Vagina (tissue), 2 donors: ENCODE measurements around the gene PRSS21. TPM values are rescaled to one million over a fixed set of nuclear protein-coding genes. Genes with fewer than 3 reads are reported as not detected.

Source experiments
- DNase-seq, 2 donors: peaks; one replicate each; pipeline ENCODE4 v3.0.0-alpha.2; 2017; ENCODE audit errors: extremely low spot score in 2 of 2
- H3K27ac ChIP-seq: fragments of 200-600 bp; sonication (generic); one replicate; pipeline ENCODE4 v1.5.1; 2019
- H3K27me3 ChIP-seq: fragments of 200-600 bp; sonication (generic); one replicate; pipeline ENCODE4 v1.5.1; 2019
- H3K36me3 ChIP-seq, 2 donors: fragments of 200-600 bp; sonication (generic); one replicate each; pipeline ENCODE4 v1.5.1; 2017 to 2019
- H3K4me1 ChIP-seq: fragments of 200-600 bp; sonication (generic); one replicate; pipeline ENCODE4 v1.5.1; 2019
- H3K4me3 ChIP-seq, 2 donors: fragments of 200-600 bp; sonication (generic); 1 replicate in 1 of 2; 2 replicates in 1 of 2; pipeline ENCODE4 v1.5.1; 2016 to 2019
- H3K9me3 ChIP-seq: fragments of 200-600 bp; sonication (generic); one replicate; pipeline ENCODE4 v1.5.1; 2019
- CTCF ChIP-seq, 3 experiments: fragments of 450-650 bp in 2 of 3; fragments of 200-600 bp in 1 of 3; sonication (generic) in 1 of 3; IDR thresholded peaks; one replicate each; pipeline ENCODE4 v1.5.1; 2017 to 2019; ENCODE audit warnings: antibody characterized with exemption in 3 of 3, mild to moderate bottlenecking in 2 of 3, moderate library complexity in 2 of 3
- POLR2A ChIP-seq, 2 donors: fragments of 450-650 bp; IDR thresholded peaks; one replicate each; pipeline ENCODE4 v1.6.1; 2017; ENCODE audit warnings: antibody characterized with exemption in 2 of 2, mild to moderate bottlenecking in 2 of 2, moderate library complexity in 2 of 2
- POLR2AphosphoS5 ChIP-seq, 2 donors: sonication (generic); formaldehyde crosslinking; IDR thresholded peaks; one replicate each; pipeline ENCODE4 v1.9.0; 2017; ENCODE audit warnings: antibody characterized with exemption in 2 of 2, mild to moderate bottlenecking in 2 of 2, low read depth in 1 of 2; ENCODE audit not compliant: insufficient read depth in 1 of 2
- intact Hi-C: fragments of 100-400 bp; cut with DNase I; formaldehyde crosslinking; loops from one replicate; pipeline ENCODE4 v1.15.1; 2023
- total RNA-seq: library from RNA; depleted of rRNA; stranded (reverse); fragments of >200 nt; gene quantifications from one replicate; pipeline ENCODE4 v1.2.3, GENCODE V29; 2016

The PRSS21 gene
- total RNA-seq, 1 donor from 2014 or later: not detected

GRCh38 chr16:2822158-2822495 is 5.1 kb downstream of the PRSS21 start:
- no peak for DNase-seq
- H3K9me3 ChIP-seq: no peaks in the 10 kb centered on the region
- H3K4me1 ChIP-seq: no peaks in the 10 kb centered on the region
- no peak overlapping the region for H3K27ac ChIP-seq
- H3K27me3 ChIP-seq: no peaks in the 10 kb centered on the region
- no peak for TF ChIP-seq POLR2AphosphoS5 (IDR thresholded peaks at IDR 0.05; ENCODE audit: insufficient read depth in 1 of 2, low read depth in 1 of 2)
- TF ChIP-seq POLR2A (IDR thresholded peaks at IDR 0.05): no peak
- TF ChIP-seq CTCF (IDR thresholded peaks at IDR 0.05): no peak
- H3K4me3 ChIP-seq: no peak overlapping the region
- intact Hi-C loops: no loop called here
- no peaks in the 10 kb centered on the region for H3K36me3 ChIP-seq

- DNase-seq: no peak
- Histone ChIP-seq H3K27ac (no peak overlapping the region), H3K36me3 (no peaks in the 10 kb centered on the region), H3K9me3 (no peaks in the 10 kb centered on the region), H3K27me3 (no peaks in the 10 kb centered on the region), H3K4me3 (no peak overlapping the region), H3K4me1 (no peaks in the 10 kb centered on the region)
- intact Hi-C loops: no loop called here
- TF ChIP-seq POLR2AphosphoS5 (IDR thresholded peaks at IDR 0.05; ENCODE audit: insufficient read depth in 1 of 2, low read depth in 1 of 2) (no peak), POLR2A (IDR thresholded peaks at IDR 0.05) (no peak), CTCF (IDR thresholded peaks at IDR 0.05) (no peak)
Observed at GRCh38 chr16:2822496-2822895, 5.5 kb downstream of the PRSS21 start.

GRCh38 chr16:2824626-2825025 is 7.6 kb downstream of the PRSS21 start:
- Histone ChIP-seq H3K27ac (no peak overlapping the region), H3K9me3 (no peaks in the 10 kb centered on the region), H3K27me3 (no peaks in the 10 kb centered on the region), H3K36me3 (no peaks in the 10 kb centered on the region), H3K4me1 (peaks cover 4% of the 10 kb centered on the region), H3K4me3 (no peak overlapping the region)
- intact Hi-C loops: no loop called here
- TF ChIP-seq POLR2A (IDR thresholded peaks at IDR 0.05) (no peak), CTCF (IDR thresholded peaks at IDR 0.05) (no peak)
- DNase-seq: no peak

DNA sequence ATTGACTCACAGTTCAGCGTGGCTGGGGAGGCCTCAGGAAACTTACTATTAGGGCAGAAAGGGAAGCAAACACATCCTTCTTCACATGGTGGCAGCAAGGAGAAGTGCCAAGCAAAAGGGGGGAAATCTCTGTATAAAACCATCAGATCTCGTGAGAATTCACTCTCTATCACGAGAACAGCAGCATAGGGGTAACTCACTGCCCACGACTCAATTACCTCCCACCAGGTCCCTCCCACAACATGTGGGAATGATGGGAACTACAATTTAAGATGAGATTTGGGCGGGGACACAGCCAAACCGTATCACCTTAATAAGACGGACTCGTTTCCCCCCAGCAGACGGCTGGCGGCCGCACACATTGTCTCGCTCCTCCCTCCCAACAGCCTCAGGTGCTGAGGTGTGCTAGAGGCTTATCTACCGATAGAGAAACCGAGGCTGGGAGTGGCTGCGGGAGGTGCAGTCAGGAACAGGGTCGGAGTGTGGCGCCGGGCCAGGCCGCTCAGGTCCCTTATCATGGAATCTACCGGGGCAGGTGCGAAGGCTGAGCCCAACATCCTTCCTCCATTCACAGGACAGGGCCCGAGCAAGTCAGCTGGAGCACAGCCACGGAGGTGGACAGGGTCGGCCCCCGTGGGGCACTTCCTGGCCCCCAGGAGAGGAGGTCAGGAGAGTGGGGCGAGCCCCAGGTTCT is 8.2 kb downstream of the PRSS21 start:
- no peak for TF ChIP-seq POLR2AphosphoS5 (IDR thresholded peaks at IDR 0.05; ENCODE audit: insufficient read depth in 1 of 2, low read depth in 1 of 2)
- TF ChIP-seq POLR2A (IDR thresholded peaks at IDR 0.05): no peak
- TF ChIP-seq CTCF (IDR thresholded peaks at IDR 0.05): no peak
- DNase-seq: no peak
- intact Hi-C loops: no loop called here
- Histone ChIP-seq H3K27ac (no peak overlapping the region), H3K27me3 (no peaks in the 10 kb centered on the region), H3K4me1 (peaks cover 10% of the 10 kb centered on the region), H3K36me3 (no peaks in the 10 kb centered on the region), H3K4me3 (no peak overlapping the region), H3K9me3 (no peaks in the 10 kb centered on the region)

GRCh38 chr16:2825906-2826305 is 8.9 kb downstream of the PRSS21 start:
- Histone ChIP-seq H3K9me3 (no peaks in the 10 kb centered on the region), H3K4me3 (no peak overlapping the region), H3K27ac (no peak overlapping the region), H3K4me1 (peaks cover 12% of the 10 kb centered on the region), H3K27me3 (no peaks in the 10 kb centered on the region), H3K36me3 (no peaks in the 10 kb centered on the region)
- TF ChIP-seq CTCF (IDR thresholded peaks at IDR 0.05): no peak
- no peak for TF ChIP-seq POLR2A (IDR thresholded peaks at IDR 0.05)
- no peak for TF ChIP-seq POLR2AphosphoS5 (IDR thresholded peaks at IDR 0.05; ENCODE audit: insufficient read depth in 1 of 2, low read depth in 1 of 2)
- DNase-seq: no peak
- intact Hi-C loops: no loop called here
